ENCODE measurements around the gene SPTB.

The SPTB gene

GRCh38 chr14:64725879-64726584 is 153.7 kb downstream of the SPTB start:
- H3K4me3 ChIP-seq (ENCODE audit: low read depth, low read length), result no peak overlapping the region
- no peak for DNase-seq (ENCODE audit: low read depth)
- TF ChIP-seq CTCF (IDR thresholded peaks at IDR 0.05; ENCODE audit: insufficient read depth, low read depth, low read length, missing control alignments), result no peak

DNA sequence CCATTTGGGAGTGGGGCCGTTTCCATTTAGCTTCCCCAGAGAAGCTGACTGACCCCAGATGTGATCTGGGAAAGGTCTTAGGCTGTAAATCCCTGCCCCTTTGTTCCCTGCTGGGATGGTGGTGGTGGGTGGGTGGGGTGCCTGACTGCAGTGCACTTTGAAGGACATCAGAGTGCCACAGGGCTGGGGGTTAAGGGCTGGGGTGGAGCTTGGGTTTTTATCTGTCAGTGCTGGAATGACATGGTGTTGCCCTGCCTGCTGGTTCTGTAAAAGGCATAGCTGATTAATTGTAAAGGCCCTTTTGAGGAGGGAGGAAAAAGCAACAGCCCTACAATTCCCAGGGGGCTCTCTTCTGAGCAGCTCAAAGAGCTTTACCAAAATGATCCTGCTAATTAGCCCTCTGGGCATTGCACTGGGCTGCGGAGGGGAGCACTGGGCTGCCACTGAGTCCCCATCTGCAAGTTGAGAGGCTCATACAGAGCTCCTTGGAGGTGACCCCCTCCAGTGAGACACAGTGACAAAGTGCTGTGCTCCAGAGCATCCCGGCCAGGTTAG is 154.4 kb downstream of the SPTB start:
- no peak for TF ChIP-seq CTCF (IDR thresholded peaks at IDR 0.05; ENCODE audit: insufficient read depth, low read depth, low read length, missing control alignments)
- no peak overlapping the region for H3K4me3 ChIP-seq (ENCODE audit: low read depth, low read length)
- no peak for DNase-seq (ENCODE audit: low read depth)

DNA sequence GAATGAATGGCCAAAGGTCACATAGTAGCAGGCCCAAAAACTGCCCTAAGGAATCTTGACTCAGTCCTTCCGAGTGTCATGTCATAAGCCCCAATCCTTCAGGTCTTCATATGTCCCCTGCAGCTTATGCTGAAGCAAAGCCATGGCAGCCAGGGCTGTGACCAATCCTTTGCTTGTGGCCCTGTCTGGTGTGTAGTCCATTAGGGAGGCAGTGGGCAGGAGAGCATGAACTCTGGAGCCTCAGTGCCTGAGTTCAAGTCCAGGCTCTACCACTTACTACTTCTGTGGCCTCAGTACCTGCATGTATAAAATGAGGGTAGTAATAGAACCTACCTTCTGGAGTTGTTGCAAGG is 155.2 kb downstream of the SPTB start:
- H3K4me3 ChIP-seq (ENCODE audit: low read depth, low read length), result no peak overlapping the region
- TF ChIP-seq CTCF (IDR thresholded peaks at IDR 0.05; ENCODE audit: insufficient read depth, low read depth, low read length, missing control alignments), result no peak
- no peak for DNase-seq (ENCODE audit: low read depth)

GRCh38 chr14:64723691-64724577 is 155.8 kb downstream of the SPTB start:
- DNase-seq (ENCODE audit: low read depth), result no peak
- H3K4me3 ChIP-seq (ENCODE audit: low read depth, low read length), result no peak overlapping the region
- TF ChIP-seq CTCF (IDR thresholded peaks at IDR 0.05; ENCODE audit: insufficient read depth, low read depth, low read length, missing control alignments), result no peak

GRCh38 chr14:64722842-64723447 is 156.8 kb downstream of the SPTB start:
- no peak for TF ChIP-seq CTCF (IDR thresholded peaks at IDR 0.05; ENCODE audit: insufficient read depth, low read depth, low read length, missing control alignments)
- no peak overlapping the region for H3K4me3 ChIP-seq (ENCODE audit: low read depth, low read length)
- DNase-seq (ENCODE audit: low read depth), result no peak

DNA sequence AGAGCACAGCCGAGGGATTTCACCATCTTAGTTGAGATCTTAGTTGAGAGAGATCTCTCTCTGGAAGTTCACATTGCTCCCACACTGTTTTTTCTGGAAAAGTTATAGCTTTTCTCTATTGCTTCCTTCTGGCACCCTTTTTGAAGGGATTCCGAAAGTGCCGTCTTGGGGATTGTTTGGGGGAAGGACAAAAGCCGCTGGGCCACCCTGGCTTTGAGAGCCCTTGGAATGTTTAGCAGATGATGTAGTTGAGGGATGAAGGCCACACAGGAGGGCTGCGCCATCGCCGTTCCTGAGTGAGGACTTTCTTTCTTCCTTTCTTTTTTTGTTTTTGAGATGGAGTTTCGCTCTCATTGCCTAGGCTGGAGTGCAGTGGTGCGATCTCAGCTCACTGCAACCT is 157.8 kb downstream of the SPTB start:
- no peak for DNase-seq (ENCODE audit: low read depth)
- no peak for TF ChIP-seq CTCF (IDR thresholded peaks at IDR 0.05; ENCODE audit: insufficient read depth, low read depth, low read length, missing control alignments)
- H3K4me3 ChIP-seq (ENCODE audit: low read depth, low read length), result no peak overlapping the region

Data from GM12865 (cell line).